Neural progenitor cell (in vitro differentiated cells): ENCODE data around the gene AGPS.

Source experiments
- EZH2 ChIP-seq: fragments of 200-600 bp; sonication (generic); IDR thresholded peaks from 2 replicates; pipeline ENCODE4 v1.6.1; 2017; ENCODE audit warnings: antibody characterized with exemption, mild to moderate bottlenecking, moderate library complexity
- EZH2phosphoT487 ChIP-seq: fragments of 200-600 bp; sonication (generic); IDR thresholded peaks from 2 replicates; pipeline ENCODE4 v1.6.1; 2017; ENCODE audit warnings: antibody characterized with exemption
- TF ChIP-seq, protein P1 (sequence below): fragments of 200-600 bp; sonication (generic); IDR thresholded peaks from 2 replicates; pipeline ENCODE4 v1.5.1; 2017; ENCODE audit warnings: antibody characterized with exemption, mild to moderate bottlenecking

DNA sequence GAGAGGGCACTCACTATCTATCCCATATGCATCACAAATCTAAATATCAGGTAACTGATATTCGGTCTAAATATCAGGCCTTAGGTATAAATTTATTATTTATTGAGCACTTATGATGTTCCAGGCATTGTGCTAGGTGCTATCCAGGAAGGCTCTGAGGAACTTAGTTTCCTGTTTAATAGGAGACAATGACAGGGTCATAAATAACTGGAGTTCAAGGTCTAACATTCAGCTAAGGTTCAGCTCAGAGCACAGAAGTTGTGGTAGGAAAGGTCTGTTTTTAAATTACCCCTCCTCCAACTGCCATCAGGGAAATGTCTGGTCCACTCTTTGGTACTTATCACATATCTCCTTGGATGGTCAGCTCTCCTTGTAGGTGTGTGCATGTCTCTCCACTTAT, 193.6 kb downstream of the AGPS start:
- TF ChIP-seq, protein P1, sequence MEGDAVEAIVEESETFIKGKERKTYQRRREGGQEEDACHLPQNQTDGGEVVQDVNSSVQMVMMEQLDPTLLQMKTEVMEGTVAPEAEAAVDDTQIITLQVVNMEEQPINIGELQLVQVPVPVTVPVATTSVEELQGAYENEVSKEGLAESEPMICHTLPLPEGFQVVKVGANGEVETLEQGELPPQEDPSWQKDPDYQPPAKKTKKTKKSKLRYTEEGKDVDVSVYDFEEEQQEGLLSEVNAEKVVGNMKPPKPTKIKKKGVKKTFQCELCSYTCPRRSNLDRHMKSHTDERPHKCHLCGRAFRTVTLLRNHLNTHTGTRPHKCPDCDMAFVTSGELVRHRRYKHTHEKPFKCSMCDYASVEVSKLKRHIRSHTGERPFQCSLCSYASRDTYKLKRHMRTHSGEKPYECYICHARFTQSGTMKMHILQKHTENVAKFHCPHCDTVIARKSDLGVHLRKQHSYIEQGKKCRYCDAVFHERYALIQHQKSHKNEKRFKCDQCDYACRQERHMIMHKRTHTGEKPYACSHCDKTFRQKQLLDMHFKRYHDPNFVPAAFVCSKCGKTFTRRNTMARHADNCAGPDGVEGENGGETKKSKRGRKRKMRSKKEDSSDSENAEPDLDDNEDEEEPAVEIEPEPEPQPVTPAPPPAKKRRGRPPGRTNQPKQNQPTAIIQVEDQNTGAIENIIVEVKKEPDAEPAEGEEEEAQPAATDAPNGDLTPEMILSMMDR, result no peak
- TF ChIP-seq EZH2 (no peak), EZH2phosphoT487 (no peak)
